PC-9 (cell line): Measurements from ENCODE around the gene KNCN. TPM values are rescaled to one million over a fixed set of nuclear protein-coding genes. Genes with fewer than 3 reads are reported as not detected.

Experiments used
- BruUV-seq: library from RNA; stranded (reverse); fragments of 400-500 nt; replicated peaks from 2 replicates; lab custom pipeline; 2021; lab: Mats Ljungman, UMichigan
- CTCF ChIA-PET: fragments of 300-600 bp; sonication (Branson Sonifier 250); formaldehyde crosslinking; loops from one replicate; lab custom pipeline; 2022; ENCODE audit warnings: antibody characterized with exemption; lab: Charles Lee
- POLR2A ChIA-PET: fragments of 300-600 bp; sonication (Branson Sonifier 250); formaldehyde crosslinking; loops from one replicate; lab custom pipeline; 2022; ENCODE audit warnings: antibody characterized with exemption; ENCODE audit not compliant: unreplicated experiment; lab: Charles Lee
- DNase-seq, 2 experiments: peaks; one replicate each; pipeline versions ENCODE4 v3.0.0 to v3.0.0-alpha.2; 2015 to 2022; ENCODE audit warnings: mixed read lengths in 1 of 2
- H2AFZ ChIP-seq: fragments of 200-600 bp; sonication (generic); 2 replicates; pipeline ENCODE4 v1.8.1; 2017; ENCODE audit warnings: antibody characterized with exemption
- H3F3A ChIP-seq: fragments of 200-600 bp; sonication (generic); 2 replicates; pipeline ENCODE4 v1.8.1; 2017; ENCODE audit warnings: antibody characterized with exemption, mild to moderate bottlenecking, low read depth; ENCODE audit not compliant: insufficient read depth
- H3K27ac ChIP-seq: fragments of 200-600 bp; sonication (generic); 2 replicates; pipeline ENCODE4 v1.6.1; 2016; ENCODE audit warnings: mixed run types
- H3K27me3 ChIP-seq: fragments of 200-600 bp; sonication (generic); 2 replicates; pipeline ENCODE4 v1.6.1; 2016; ENCODE audit warnings: low read depth, mixed run types; ENCODE audit not compliant: insufficient read depth
- H3K36me3 ChIP-seq: fragments of 200-600 bp; sonication (generic); 2 replicates; pipeline ENCODE4 v1.6.1; 2016; ENCODE audit warnings: low read depth, mixed run types
- H3K4me1 ChIP-seq: fragments of 200-600 bp; sonication (generic); replicated peaks from 2 replicates; pipeline ENCODE4 v1.6.1; 2016; ENCODE audit warnings: mixed run types; ENCODE audit not compliant: insufficient read depth
- H3K4me2 ChIP-seq: fragments of 200-600 bp; sonication (generic); 2 replicates; pipeline ENCODE4 v1.6.1; 2017; ENCODE audit warnings: mixed run types
- H3K4me3 ChIP-seq: fragments of 200-600 bp; sonication (generic); 2 replicates; pipeline ENCODE4 v1.6.1; 2016; ENCODE audit warnings: mixed run types
- H3K79me2 ChIP-seq: fragments of 200-600 bp; sonication (generic); 2 replicates; pipeline ENCODE4 v1.6.1; 2017; ENCODE audit warnings: low read depth, mixed run types
- H3K9me2 ChIP-seq: fragments of 200-600 bp; sonication (generic); 2 replicates; pipeline ENCODE4 v1.8.1; 2017; ENCODE audit warnings: mild to moderate bottlenecking; ENCODE audit not compliant: insufficient read depth
- H3K9me3 ChIP-seq: fragments of 200-600 bp; sonication (generic); 2 replicates; pipeline ENCODE4 v1.8.1; 2016; ENCODE audit warnings: low read depth; ENCODE audit not compliant: insufficient read depth
- H4K20me1 ChIP-seq: fragments of 200-600 bp; sonication (generic); 2 replicates; pipeline ENCODE4 v1.8.1; 2017; ENCODE audit not compliant: insufficient read depth
- EZH2 ChIP-seq: fragments of 200-600 bp; sonication (generic); IDR thresholded peaks from 2 replicates; pipeline ENCODE4 v1.8.0; 2017; ENCODE audit warnings: antibody characterized with exemption, low read depth
- intact Hi-C: fragments of 100-400 bp; cut with micrococcal nuclease; formaldehyde crosslinking; loops from one replicate; pipeline ENCODE4 v1.10.0; 2022; ENCODE audit not compliant: unreplicated experiment
- total RNA-seq: library from RNA; stranded (reverse); gene quantifications from 2 replicates; pipeline ENCODE4 v1.2.3, GENCODE V29; 2021
- TF ChIP-seq, protein P1 (sequence below): fragments of 200-600 bp; sonication (generic); conservative IDR thresholded peaks from 2 replicates; pipeline ENCODE4 v1.6.1; 2017; ENCODE audit warnings: mixed run types, antibody characterized with exemption, mild to moderate bottlenecking, moderate library complexity

Gene KNCN
- total RNA-seq, 1 experiment from 2014 or later, result not detected

DNA sequence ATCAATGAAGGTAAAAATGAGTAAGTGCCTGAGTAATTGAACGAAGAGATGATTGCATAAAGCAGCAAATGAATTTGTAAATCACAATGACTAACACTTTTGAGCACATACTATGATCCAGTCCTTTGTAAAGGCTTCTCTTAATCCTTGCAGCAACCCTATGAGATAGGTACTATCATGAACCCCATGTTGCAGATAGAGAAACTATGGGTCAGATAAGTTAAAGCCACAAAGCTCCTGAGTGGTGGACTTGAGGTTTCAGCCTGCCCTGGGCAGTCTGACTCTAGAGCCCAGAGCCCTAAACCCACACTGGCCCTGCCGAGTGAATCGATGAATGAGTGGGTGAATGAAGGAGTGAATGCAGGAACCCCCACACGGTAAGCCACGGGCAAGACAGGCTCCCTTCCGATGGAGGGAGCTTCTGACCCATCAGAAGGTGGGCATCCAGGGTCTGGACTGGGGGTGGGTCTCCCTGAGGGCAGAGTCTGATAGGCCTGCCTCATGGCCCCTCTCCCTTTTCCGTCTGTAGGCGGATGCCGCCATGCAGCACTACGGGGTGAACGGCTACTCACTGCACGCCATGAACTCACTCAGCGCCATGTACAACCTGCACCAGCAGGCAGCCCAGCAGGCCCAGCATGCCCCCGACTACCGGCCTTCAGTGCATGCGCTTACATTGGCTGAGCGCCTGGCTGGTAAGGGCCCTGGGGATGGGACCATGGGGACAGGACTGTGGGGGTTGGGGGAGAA lies 44.8 kb downstream of the KNCN start:
- ChIA-PET CTCF (no interaction called here), POLR2A (no interaction called here)
- H3K27me3 ChIP-seq, result peaks cover 6% of the 10 kb centered on the region
- H2AFZ ChIP-seq, result no peak overlapping the region
- H4K20me1 ChIP-seq, result no peaks in the 10 kb centered on the region
- intact Hi-C loops, result no loop called here
- H3F3A ChIP-seq, result no peaks in the 10 kb centered on the region
- no peak overlapping the region for H3K27ac ChIP-seq
- no peaks in the 10 kb centered on the region for H3K9me3 ChIP-seq
- DNase-seq, result no peak
- BruUV-seq, result no TSS peak
- TF ChIP-seq, protein P1, sequence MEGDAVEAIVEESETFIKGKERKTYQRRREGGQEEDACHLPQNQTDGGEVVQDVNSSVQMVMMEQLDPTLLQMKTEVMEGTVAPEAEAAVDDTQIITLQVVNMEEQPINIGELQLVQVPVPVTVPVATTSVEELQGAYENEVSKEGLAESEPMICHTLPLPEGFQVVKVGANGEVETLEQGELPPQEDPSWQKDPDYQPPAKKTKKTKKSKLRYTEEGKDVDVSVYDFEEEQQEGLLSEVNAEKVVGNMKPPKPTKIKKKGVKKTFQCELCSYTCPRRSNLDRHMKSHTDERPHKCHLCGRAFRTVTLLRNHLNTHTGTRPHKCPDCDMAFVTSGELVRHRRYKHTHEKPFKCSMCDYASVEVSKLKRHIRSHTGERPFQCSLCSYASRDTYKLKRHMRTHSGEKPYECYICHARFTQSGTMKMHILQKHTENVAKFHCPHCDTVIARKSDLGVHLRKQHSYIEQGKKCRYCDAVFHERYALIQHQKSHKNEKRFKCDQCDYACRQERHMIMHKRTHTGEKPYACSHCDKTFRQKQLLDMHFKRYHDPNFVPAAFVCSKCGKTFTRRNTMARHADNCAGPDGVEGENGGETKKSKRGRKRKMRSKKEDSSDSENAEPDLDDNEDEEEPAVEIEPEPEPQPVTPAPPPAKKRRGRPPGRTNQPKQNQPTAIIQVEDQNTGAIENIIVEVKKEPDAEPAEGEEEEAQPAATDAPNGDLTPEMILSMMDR, result no peak
- TF ChIP-seq EZH2, result no peak
- no peaks in the 10 kb centered on the region for H3K4me1 ChIP-seq
- no peak overlapping the region for H3K4me2 ChIP-seq
- H3K4me3 ChIP-seq, result no peak overlapping the region
- H3K79me2 ChIP-seq, result no peaks in the 10 kb centered on the region
- H3K9me2 ChIP-seq, result no peaks in the 10 kb centered on the region
- H3K36me3 ChIP-seq, result no peaks in the 10 kb centered on the region

DNA sequence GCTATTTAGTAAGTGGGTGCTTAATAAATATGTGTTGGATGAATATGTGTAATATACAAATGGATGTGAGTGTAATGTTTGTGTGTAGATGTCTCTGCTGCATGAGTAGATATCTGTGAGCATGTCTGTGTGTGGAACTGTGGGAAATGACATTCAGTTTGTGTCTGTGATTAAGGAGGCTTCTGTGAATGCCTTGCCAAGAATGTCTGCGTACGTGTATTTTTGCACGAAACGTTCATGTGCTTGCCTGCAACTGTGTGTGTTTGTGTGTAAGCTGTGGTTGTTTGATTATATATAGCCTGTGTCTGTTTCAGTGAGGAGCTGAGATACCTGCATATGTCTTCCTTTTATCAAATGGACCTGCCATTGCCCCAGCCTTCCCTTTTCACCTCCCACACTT lies 48.0 kb downstream of the KNCN start:
- Histone ChIP-seq H3K36me3 (no peaks in the 10 kb centered on the region), H3K4me2 (no peak overlapping the region), H3K4me3 (no peak overlapping the region), H3K4me1 (no peaks in the 10 kb centered on the region), H4K20me1 (no peaks in the 10 kb centered on the region), H3K9me2 (no peaks in the 10 kb centered on the region), H3K27ac (no peak overlapping the region), H3K9me3 (no peaks in the 10 kb centered on the region), H3F3A (no peaks in the 10 kb centered on the region), H3K27me3 (peaks cover 8% of the 10 kb centered on the region), H2AFZ (no peak overlapping the region), H3K79me2 (no peaks in the 10 kb centered on the region)
- no TSS peak for BruUV-seq
- no peak for DNase-seq
- ChIA-PET CTCF (no interaction called here), POLR2A (no interaction called here)
- TF ChIP-seq, protein P1, result no peak
- TF ChIP-seq EZH2, result no peak
- intact Hi-C loops, result no loop called here

DNA sequence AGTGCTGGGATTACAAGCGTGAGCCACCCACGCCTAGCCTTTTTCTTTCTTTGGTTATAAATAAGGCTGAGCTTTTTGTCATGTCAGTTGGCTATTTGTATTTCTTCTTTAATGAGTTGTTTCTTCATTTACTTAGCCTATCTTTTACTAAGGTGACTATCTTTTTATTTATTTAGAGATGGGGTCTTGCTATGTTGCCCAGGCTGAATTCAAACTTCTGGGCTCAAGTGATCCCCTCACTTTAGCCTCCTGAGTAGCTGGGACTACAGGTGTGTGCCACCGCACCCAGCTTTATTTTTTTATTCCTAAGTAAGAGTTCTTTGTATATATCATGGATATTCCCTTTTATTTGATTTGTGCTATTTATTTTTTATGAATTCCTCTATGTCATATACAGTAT lies 49.9 kb downstream of the KNCN start:
- Histone ChIP-seq H3K9me2 (no peaks in the 10 kb centered on the region), H3K27ac (no peak overlapping the region), H2AFZ (no peak overlapping the region), H3K9me3 (no peaks in the 10 kb centered on the region), H3K4me2 (no peak overlapping the region), H3K36me3 (no peaks in the 10 kb centered on the region), H3K79me2 (no peaks in the 10 kb centered on the region), H3K4me3 (no peak overlapping the region), H4K20me1 (no peaks in the 10 kb centered on the region), H3F3A (no peaks in the 10 kb centered on the region), H3K4me1 (no peaks in the 10 kb centered on the region), H3K27me3 (peaks cover 8% of the 10 kb centered on the region)
- ChIA-PET POLR2A (no interaction called here), CTCF (no interaction called here)
- intact Hi-C loops, result no loop called here
- DNase-seq, result no peak
- no peak for TF ChIP-seq EZH2
- TF ChIP-seq, protein P1, result no peak
- no TSS peak for BruUV-seq
